ENCODE measurements around the gene MACROD2.

- peak; percentile 35 for TF ChIP-seq CTCF (conservative IDR thresholded peaks at IDR 0.05)
- TF ChIP-seq ZFX (IDR thresholded peaks at IDR 0.05) = no peak
These were observed 1648.4 kb downstream of the MACROD2 start for GRCh38 chr20:15643713-15644112.
